GM19239 (cell line): Measurements from ENCODE around the gene ALG9.

Source experiments
- DNase-seq: peaks from one replicate; pipeline ENCODE4 v3.0.0; 2011; ENCODE audit warnings: low spot score; ENCODE audit not compliant: insufficient read length
- FAIRE-seq: peaks from 2 replicates; lab custom pipeline; 2011; peaks lifted over from hg19 to GRCh38; lab: Jason Lieb, UNC

The ALG9 gene

GRCh38 chr11:111837366-111837891 is 34.0 kb downstream of the ALG9 start:
- FAIRE-seq (peak; percentile 40), DNase-seq (no peak)

DNA sequence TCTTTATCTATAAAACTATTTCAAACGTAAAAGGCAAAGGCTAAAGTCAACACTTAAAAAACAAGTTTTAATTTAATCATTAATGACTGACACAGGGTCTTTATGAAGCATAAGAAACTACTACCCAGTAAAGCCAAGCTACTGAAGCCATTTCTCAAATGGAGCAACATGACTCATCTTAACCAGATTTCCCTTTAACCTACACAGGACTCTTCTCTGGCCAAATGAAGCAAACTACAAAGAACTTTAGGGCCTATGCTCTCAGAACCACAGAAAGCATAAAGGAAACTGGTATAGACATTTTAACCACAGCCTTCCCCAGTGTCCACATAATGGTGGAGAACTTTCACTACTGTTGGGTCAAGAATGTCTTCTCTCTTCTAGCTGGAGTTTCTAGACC is 34.7 kb downstream of the ALG9 start:
- peak; percentile 90 for FAIRE-seq
- peak; percentile 9 for DNase-seq

GRCh38 chr11:111836162-111836561 is 35.2 kb downstream of the ALG9 start:
- peak; percentile 63 for FAIRE-seq
- DNase-seq = no peak

GRCh38 chr11:111835665-111836064 is 35.7 kb downstream of the ALG9 start:
- DNase-seq (no peak), FAIRE-seq (no peak)

GRCh38 chr11:111834432-111835163 is 36.8 kb downstream of the ALG9 start:
- no peak for DNase-seq
- peak; percentile 8 for FAIRE-seq

DNA sequence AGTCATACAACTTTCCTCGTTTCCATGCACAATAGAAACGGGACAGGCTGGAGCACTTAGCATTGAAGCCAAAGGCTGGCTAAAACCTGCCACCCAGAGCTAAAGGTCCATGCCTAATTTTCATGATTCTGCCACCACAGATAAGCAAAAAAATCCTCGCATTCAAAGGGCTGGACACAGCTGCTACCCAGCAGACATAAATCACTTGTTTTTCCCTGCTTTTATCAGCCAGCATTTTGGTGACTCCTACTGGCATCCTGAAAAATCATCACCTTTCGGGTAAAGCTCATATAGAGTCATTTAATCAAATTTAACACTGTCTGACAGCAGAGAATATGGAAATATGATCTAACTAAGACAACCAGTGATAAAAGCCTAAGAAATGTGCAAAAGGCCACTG is 37.9 kb downstream of the ALG9 start:
- FAIRE-seq (peak; percentile 47), DNase-seq (no peak)

GRCh38 chr11:111829185-111829968 is 42.0 kb downstream of the ALG9 start:
- DNase-seq (peak; percentile 10), FAIRE-seq (peak; percentile 91)

GRCh38 chr11:111826322-111826950 is 44.9 kb downstream of the ALG9 start:
- FAIRE-seq (no peak), DNase-seq (no peak)

GRCh38 chr11:111823629-111824028 is 47.8 kb downstream of the ALG9 start:
- no peak for DNase-seq

GRCh38 chr11:111823131-111823530 is 48.2 kb downstream of the ALG9 start:
- no peak for FAIRE-seq

More at GRCh38 chr11:111823629-111824028, 47.8 kb downstream of the ALG9 start:
- FAIRE-seq = no peak

DNA sequence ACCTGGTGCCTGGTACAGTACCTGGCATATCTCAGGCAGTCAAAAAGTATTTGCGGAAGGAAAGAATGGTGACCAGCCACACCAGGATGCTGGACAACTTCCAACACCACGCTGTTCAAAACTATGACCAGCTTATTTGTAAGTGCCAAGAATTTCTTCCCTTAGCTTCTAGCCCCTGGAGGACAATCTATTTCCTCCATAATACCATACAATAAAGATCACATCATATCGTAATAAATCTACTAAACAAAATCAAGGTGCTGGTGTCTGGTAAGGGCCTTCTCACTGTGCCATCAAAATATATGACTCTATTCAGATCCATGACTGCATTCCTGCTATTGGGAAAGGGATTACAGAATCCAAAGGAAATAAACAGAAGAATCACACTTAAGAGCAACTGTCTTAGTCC is 51.5 kb downstream of the ALG9 start:
- FAIRE-seq (no peak), DNase-seq (no peak)

More at GRCh38 chr11:111823131-111823530, 48.2 kb downstream of the ALG9 start:
- DNase-seq = no peak

DNA sequence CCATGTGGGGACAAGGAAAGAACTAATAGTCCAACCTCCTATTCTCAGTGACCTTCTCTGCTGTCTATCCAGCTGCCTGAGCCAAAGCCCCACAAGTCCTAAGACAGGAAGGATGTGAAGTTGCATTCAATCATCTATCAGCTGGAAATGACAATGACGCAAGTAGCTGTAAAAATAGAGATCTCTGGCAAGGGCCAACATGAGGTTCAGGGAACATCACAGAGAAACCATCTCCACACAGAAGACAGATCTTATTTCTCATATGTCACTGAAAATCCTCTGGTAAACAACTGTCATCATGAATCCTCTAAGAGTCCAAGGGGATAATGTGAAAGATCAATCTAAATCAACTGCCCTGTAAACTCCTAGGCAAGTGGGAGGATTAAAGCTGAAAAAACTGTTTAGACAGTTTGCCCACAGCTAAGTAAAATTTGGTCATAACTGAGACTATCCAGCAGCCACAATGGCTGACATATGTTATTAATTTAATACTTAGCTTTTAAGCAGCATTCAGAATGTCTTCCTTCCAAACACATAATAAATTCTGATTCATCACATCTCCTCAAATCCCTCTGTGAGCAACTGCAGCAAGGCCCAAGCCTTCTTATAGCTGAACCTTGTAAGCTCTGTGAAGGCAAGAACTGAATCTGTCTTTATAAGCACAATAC is 52.1 kb downstream of the ALG9 start:
- FAIRE-seq (peak; percentile 45), DNase-seq (no peak)

DNA sequence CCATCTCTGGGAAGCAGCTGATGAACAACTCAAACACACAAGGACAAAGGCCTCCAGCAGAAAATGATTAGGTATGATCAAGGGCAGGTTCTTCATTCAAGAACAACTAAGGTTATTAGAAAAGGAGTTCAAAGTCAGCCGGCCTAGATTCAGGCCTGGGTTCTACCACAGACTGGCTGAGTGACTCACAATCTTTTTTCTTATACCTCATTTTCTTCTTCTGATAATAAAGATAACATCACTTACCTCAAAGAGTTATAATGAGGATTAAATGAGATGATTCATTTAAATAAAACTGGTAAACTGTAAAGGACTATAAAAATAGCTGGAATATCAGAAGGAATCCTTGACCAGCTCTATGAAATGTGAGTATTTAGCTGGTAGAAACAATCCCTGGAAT is 55.9 kb downstream of the ALG9 start:
- DNase-seq = no peak
- FAIRE-seq = no peak

DNA sequence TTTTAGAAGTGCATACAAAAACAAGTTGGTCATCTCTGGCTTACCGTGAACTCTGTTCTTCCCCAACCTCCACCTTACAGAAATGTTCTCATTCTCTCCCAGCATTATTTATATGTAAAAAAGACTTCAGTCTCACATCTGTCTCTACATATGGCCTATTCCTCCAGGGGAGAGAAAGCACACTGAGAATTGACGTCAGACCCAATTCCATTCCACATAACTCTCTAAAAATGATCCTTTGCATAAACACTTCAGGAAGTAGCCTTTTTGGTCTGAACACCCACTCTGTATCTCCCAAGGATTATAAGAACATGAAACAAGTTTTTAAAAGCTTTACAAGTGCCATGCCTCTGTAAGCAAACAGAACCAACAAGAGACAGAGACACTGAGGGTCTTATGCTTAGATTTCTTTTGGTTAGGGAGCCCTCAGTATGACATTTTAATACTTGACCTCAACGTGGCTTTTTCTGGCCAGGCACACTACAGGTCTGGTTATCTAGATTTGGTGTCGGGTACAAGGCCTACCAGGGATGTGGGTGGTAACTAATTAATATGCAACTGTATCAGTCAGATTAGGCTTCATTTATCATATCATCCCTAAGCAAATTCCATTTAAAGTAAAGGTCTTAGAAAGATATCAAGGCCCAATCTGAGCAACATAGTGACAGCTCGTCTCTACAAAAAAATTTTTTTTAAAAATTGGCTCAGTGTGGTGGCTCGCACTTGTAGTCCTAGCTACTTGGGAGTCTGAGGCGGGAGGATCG is 56.6 kb downstream of the ALG9 start:
- FAIRE-seq (no peak), DNase-seq (no peak)

DNA sequence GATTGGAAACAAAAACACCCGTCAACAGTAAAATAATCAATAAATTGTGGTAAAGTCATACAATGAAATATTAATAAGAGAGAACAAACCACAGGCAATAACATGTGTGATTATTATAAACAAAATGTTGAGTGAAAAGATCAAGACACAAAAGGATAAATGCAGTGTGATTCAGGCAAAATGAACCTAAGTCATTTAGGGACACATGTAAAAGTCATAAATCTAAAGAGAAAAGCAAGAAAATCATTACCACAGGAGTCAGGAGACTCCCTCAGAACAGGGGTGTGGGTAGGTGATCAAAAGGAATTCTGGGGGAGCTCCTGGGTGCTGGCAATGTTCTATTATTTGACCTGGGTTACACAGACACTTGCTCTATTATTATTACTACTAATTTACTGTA is 57.3 kb downstream of the ALG9 start:
- no peak for FAIRE-seq

GRCh38 chr11:111812211-111812610 is 59.2 kb downstream of the ALG9 start:
- DNase-seq = no peak
- peak; percentile 14 for FAIRE-seq

More for the DNA sequence above, 57.3 kb downstream of the ALG9 start:
- no peak for DNase-seq

- DNase-seq = no peak
- FAIRE-seq = no peak
These were observed 59.9 kb downstream of the ALG9 start for GRCh38 chr11:111811445-111811844.

DNA sequence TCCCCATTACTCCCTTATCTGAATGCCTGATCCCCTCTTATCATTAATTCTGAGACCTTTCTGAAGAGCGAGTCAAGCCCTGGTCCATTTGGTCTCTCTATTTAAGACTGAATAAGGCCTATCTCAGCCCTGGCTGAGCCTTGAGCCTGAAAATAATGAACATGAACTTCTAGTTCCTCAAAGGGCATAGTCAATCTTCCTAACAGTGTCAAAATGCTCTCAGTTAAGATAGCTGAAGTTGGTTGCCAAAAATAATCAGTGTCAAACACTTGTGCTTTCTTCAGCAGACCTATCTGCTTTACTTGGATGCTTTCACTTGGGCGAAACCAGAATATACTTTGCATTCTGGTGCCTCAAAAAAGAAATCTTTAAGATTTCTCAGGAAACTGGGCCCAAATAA is 62.5 kb downstream of the ALG9 start:
- DNase-seq (no peak), FAIRE-seq (no peak)

DNA sequence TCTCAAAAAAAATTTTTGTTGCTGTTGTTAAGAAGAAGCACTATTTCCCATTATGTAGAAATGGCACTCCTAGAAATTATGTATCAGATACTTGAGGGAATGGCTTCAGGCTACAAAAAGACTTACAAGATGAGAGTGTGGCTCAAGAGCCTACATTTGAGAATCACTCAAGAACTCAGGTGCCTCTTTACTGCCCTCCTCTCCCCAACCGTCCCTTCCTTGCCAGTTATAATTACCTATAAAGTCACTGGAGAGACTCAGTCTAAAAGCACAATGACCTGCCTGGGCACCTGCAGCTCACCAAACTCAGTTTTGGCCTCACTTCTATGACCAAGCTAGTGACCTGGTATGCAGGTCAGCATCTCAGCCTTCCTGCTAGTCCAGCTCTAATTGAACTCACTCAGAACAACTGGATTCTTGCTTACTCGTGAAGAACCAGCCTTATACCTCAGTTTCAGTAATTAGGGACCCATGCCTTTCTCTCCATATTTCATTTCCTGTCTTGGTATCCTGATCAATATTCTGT is 63.3 kb downstream of the ALG9 start:
- FAIRE-seq (no peak), DNase-seq (no peak)
